ENCODE results near the gene WHRN. TPM values are rescaled to one million over a fixed set of nuclear protein-coding genes. Genes with fewer than 3 reads are reported as not detected.

WHRN gene
- total RNA-seq, 1 donor from 2014 or later, result 3.1 TPM

GRCh38 chr9:114378883-114379282 lies 126.4 kb downstream of the WHRN start:
- Histone ChIP-seq H3K9me3 (no peaks in the 10 kb centered on the region), H3K27ac (no peak overlapping the region), H3K4me1 (peaks cover 48% of the 10 kb centered on the region), H3K36me3 (peaks cover 68% of the 10 kb centered on the region), H3K27me3 (no peaks in the 10 kb centered on the region), H3K4me3 (no peak overlapping the region)
- DNase-seq, result no peak
- no peak for TF ChIP-seq CTCF (IDR thresholded peaks at IDR 0.05)
- intact Hi-C loops (cut with DNase I), result no loop called here
- ATAC-seq, result no peak

GRCh38 chr9:114378016-114378415 lies 127.3 kb downstream of the WHRN start:
- DNase-seq (no peak), ATAC-seq (no peak)
- Histone ChIP-seq H3K27ac (no peak overlapping the region), H3K4me3 (no peak overlapping the region), H3K9me3 (no peaks in the 10 kb centered on the region), H3K27me3 (no peaks in the 10 kb centered on the region), H3K4me1 (peaks cover 46% of the 10 kb centered on the region), H3K36me3 (peaks cover 76% of the 10 kb centered on the region)
- TF ChIP-seq CTCF (IDR thresholded peaks at IDR 0.05), result no peak
- intact Hi-C loops (cut with DNase I), result no loop called here

- intact Hi-C loops (cut with DNase I), result no loop called here
- Histone ChIP-seq H3K27ac (peak overlapping the region; percentile 11), H3K9me3 (no peaks in the 10 kb centered on the region), H3K27me3 (no peaks in the 10 kb centered on the region), H3K36me3 (peaks cover 76% of the 10 kb centered on the region), H3K4me1 (peaks cover 46% of the 10 kb centered on the region), H3K4me3 (no peak overlapping the region)
- no peak for TF ChIP-seq CTCF (IDR thresholded peaks at IDR 0.05)
- ATAC-seq (no peak), DNase-seq (no peak)
Measured at GRCh38 chr9:114376586-114377445, 128.5 kb downstream of the WHRN start.

- peaks cover 81% of the 10 kb centered on the region for H3K36me3 ChIP-seq
- no peak overlapping the region for H3K4me3 ChIP-seq
- intact Hi-C loops (cut with DNase I), result no loop called here
- no peak for DNase-seq
- no peak for TF ChIP-seq CTCF (IDR thresholded peaks at IDR 0.05)
- no peaks in the 10 kb centered on the region for H3K27me3 ChIP-seq
- ATAC-seq, result no peak
- H3K4me1 ChIP-seq, result peaks cover 47% of the 10 kb centered on the region
- H3K9me3 ChIP-seq, result no peaks in the 10 kb centered on the region
- H3K27ac ChIP-seq, result no peak overlapping the region
Measured at GRCh38 chr9:114375386-114376175, 129.7 kb downstream of the WHRN start.

DNA sequence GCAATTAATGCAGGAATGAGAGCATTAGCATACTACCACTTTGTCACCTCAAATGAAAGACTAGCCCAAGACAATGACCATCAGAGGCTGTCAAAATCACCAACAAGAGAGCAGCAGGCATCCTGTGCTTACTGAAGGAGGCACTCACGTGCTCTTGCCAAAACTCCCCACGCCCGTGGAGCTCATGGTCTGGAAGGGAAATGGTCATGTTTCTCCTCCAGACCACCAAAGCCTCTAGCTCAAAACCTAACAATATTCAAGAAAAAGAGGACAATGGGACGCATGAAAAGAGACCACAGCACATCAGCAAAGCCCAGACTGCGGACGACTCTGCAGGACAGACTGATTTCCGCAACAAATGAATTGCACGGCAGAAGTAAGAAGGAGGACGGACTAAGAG lies 130.3 kb downstream of the WHRN start:
- ATAC-seq (no peak), DNase-seq (peak; percentile 32)
- intact Hi-C loops (cut with DNase I), result no loop called here
- H3K4me3 ChIP-seq, result no peak overlapping the region
- no peak for TF ChIP-seq CTCF (IDR thresholded peaks at IDR 0.05)
- H3K9me3 ChIP-seq, result no peaks in the 10 kb centered on the region
- peaks cover 47% of the 10 kb centered on the region for H3K4me1 ChIP-seq
- no peaks in the 10 kb centered on the region for H3K27me3 ChIP-seq
- H3K36me3 ChIP-seq, result peaks cover 81% of the 10 kb centered on the region
- H3K27ac ChIP-seq, result no peak overlapping the region
